Measurements from ENCODE around the gene OSBPL3. TPM values are rescaled to one million over a fixed set of nuclear protein-coding genes. Genes with fewer than 3 reads are reported as not detected.

OSBPL3 gene
- total RNA-seq, 1 experiment from 2014 or later: 8.6 TPM

- no peak overlapping the region for H4K8ac ChIP-seq (replicated peaks; ENCODE audit: insufficient read length, low read depth, low read length)
- no peak overlapping the region for H3K9ac ChIP-seq (ENCODE audit: extremely low read depth, insufficient read length, low read length)
- H3K27me3 ChIP-seq (ENCODE audit: insufficient read depth, low read length): no peaks in the 10 kb centered on the region
- no peak overlapping the region for H3K4me2 ChIP-seq (ENCODE audit: insufficient read depth, insufficient read length, low read length)
- H2AK5ac ChIP-seq (ENCODE audit: insufficient read length, low read length): no peak overlapping the region
- TF ChIP-seq, protein P1, sequence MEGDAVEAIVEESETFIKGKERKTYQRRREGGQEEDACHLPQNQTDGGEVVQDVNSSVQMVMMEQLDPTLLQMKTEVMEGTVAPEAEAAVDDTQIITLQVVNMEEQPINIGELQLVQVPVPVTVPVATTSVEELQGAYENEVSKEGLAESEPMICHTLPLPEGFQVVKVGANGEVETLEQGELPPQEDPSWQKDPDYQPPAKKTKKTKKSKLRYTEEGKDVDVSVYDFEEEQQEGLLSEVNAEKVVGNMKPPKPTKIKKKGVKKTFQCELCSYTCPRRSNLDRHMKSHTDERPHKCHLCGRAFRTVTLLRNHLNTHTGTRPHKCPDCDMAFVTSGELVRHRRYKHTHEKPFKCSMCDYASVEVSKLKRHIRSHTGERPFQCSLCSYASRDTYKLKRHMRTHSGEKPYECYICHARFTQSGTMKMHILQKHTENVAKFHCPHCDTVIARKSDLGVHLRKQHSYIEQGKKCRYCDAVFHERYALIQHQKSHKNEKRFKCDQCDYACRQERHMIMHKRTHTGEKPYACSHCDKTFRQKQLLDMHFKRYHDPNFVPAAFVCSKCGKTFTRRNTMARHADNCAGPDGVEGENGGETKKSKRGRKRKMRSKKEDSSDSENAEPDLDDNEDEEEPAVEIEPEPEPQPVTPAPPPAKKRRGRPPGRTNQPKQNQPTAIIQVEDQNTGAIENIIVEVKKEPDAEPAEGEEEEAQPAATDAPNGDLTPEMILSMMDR (conservative IDR thresholded peaks at IDR 0.05): no peak
- no peak for DNase-seq
- H3K4me1 Mint-ChIP-seq: peaks cover 5 to 9% of the 10 kb centered on the region in 2 experiments; a peak in 3 of 4 replicates
- H2BK12ac ChIP-seq (ENCODE audit: insufficient read length, low read depth, low read length): no peak overlapping the region
- H3K18ac ChIP-seq (ENCODE audit: insufficient read length, low read depth, low read length): no peak overlapping the region
- no peak overlapping the region for H2BK120ac ChIP-seq (ENCODE audit: low read depth, low read length, poor library complexity, severe bottlenecking)
- no peaks in the 10 kb centered on the region for H3K4me1 ChIP-seq (ENCODE audit: insufficient read depth, low read length)
- H3K27ac ChIP-seq (ENCODE audit: insufficient read length, low read depth, low read length): no peak overlapping the region
- H3T11ph ChIP-seq (ENCODE audit: low read length): no peak overlapping the region
- H3K4ac ChIP-seq (ENCODE audit: low read depth, low read length): no peak overlapping the region
- no peak overlapping the region for H2BK20ac ChIP-seq (ENCODE audit: low read depth, low read length, poor library complexity, severe bottlenecking)
- no CpG with 5 or more reads among the region's 2 CpGs for WGBS (ENCODE audit: extremely low coverage, insufficient read length, low lambda C conversion rate)
- H3K4me3 Mint-ChIP-seq: no peak overlapping the region
- H2AFZ ChIP-seq (ENCODE audit: low read length): no peak overlapping the region
- H3K14ac ChIP-seq (ENCODE audit: insufficient read depth, low read length): no peak overlapping the region
- no peaks in the 10 kb centered on the region for H3K79me2 ChIP-seq (ENCODE audit: insufficient read depth, low read length)
- H4K5ac ChIP-seq (ENCODE audit: insufficient read length, low read depth, low read length): no peak overlapping the region
- H4K91ac ChIP-seq (ENCODE audit: insufficient read length, low read depth, low read length): no peak overlapping the region
- H2BK5ac ChIP-seq (ENCODE audit: insufficient read length, low read length): no peak overlapping the region
- no peaks in the 10 kb centered on the region for H3K79me1 ChIP-seq (ENCODE audit: insufficient read depth, low read depth, low read length, poor library complexity, severe bottlenecking)
- H3K9me3 Mint-ChIP-seq: no peaks in the 10 kb centered on the region
- no peaks in the 10 kb centered on the region for H3K27me3 Mint-ChIP-seq (ENCODE audit: low read depth)
- no peaks in the 10 kb centered on the region for H3K9me3 ChIP-seq (ENCODE audit: control insufficient read depth, low read depth, low read length)
- 0 out of 7 replicates have a peak overlapping the region, but pooled peaks of 1 of the 3 experiments have one; percentile 31 for H3K27ac Mint-ChIP-seq
- no peaks in the 10 kb centered on the region for H4K20me1 ChIP-seq (ENCODE audit: control insufficient read depth, insufficient read depth, insufficient read length)
- no peaks in the 10 kb centered on the region for H3K23me2 ChIP-seq (ENCODE audit: insufficient read length, low read depth, low read length, poor library complexity, severe bottlenecking)
- no peak overlapping the region for H3K23ac ChIP-seq (ENCODE audit: insufficient read length, low read depth, low read length)
- no peak overlapping the region for H3K56ac ChIP-seq (ENCODE audit: insufficient read length, low read depth, low read length)
- no peaks in the 10 kb centered on the region; a peak in 2 of 7 replicates for H3K36me3 Mint-ChIP-seq (ENCODE audit: insufficient read depth in 1 of 3, low read depth in 3 of 3)
- no peak overlapping the region for H2BK15ac ChIP-seq (ENCODE audit: low read depth, low read length)
Observed at GRCh38 chr7:24827027-24827426, 153.0 kb downstream of the OSBPL3 start.

Measured in H9 (cell line).